Breast epithelium (tissue), 3 donors: ENCODE data around the gene HNRNPA2B1.

ENCODE experiments used
- CTCF ChIP-seq, 3 donors: fragments of 450-650 bp; IDR thresholded peaks; one replicate each; pipeline ENCODE4 v1.5.1; 2016 to 2017; ENCODE audit warnings: antibody characterized with exemption in 3 of 3, mild to moderate bottlenecking in 3 of 3, moderate library complexity in 3 of 3
- POLR2A ChIP-seq: fragments of 450-650 bp; IDR thresholded peaks from one replicate; pipeline ENCODE4 v1.6.1; 2016; ENCODE audit warnings: antibody characterized with exemption, mild to moderate bottlenecking, moderate library complexity
- POLR2AphosphoS5 ChIP-seq, 3 donors: sonication (generic); formaldehyde crosslinking; IDR thresholded peaks; one replicate each; pipeline ENCODE4 v1.6.1; 2017; ENCODE audit warnings: antibody characterized with exemption in 3 of 3

- TF ChIP-seq CTCF (IDR thresholded peaks at IDR 0.05) (no peak), POLR2AphosphoS5 (IDR thresholded peaks at IDR 0.05) (no peak), POLR2A (no peak)
These were observed 5.4 kb downstream of the HNRNPA2B1 start for GRCh38 chr7:26195182-26195581.
